Loucy (cell line): ENCODE data around the gene NECTIN3.

Experiments
- CTCF ChIP-seq: fragments of 200-600 bp; sonication (generic); conservative IDR thresholded peaks from 2 replicates; pipeline ENCODE4 v1.5.1; 2014; ENCODE audit warnings: mild to moderate bottlenecking, antibody characterized with exemption, low read length
- EZH2phosphoT487 ChIP-seq: fragments of 200-600 bp; IDR thresholded peaks from 2 replicates; pipeline ENCODE4 v1.6.1; 2018; ENCODE audit warnings: antibody characterized with exemption, mild to moderate bottlenecking, moderate library complexity, borderline replicate concordance

- TF ChIP-seq CTCF (no peak), EZH2phosphoT487 (no peak)
These were observed 35.7 kb upstream of the NECTIN3 start for GRCh38 chr3:111035902-111036301.
